ENCODE data around the gene LRRC2.
"Not testable (repeated sequence)": the region's sequence is repeated elsewhere in the genome, so short reads cannot be mapped to it uniquely, and the experiment has no call there.

LRRC2 gene

DNA sequence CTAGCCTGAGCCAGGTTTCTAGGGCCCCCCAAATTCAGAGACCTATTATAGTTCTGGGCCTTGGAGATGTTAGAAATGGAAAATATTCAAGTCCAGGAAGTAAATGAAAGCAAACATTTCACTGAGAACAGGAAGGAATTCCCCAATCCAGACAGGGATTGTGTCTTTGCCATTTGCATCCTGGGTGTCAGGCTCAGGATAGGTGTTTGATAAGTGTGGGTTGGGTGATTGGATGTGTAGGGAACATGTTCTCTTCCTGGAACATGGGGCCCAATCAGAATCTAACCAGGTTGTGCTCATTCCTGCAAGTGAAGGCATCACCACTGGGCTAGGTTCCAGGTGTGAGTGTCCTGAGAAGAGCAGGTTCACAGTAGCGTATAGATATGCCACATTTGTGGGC, 14.6 kb upstream of the LRRC2 start:
- no peak for DNase-seq

- DNase-seq: no peak
Observed at GRCh38 chr3:46579756-46580286, 13.7 kb upstream of the LRRC2 start.

GRCh38 chr3:46578973-46579755, 13.1 kb upstream of the LRRC2 start:
- no peak for DNase-seq

DNA sequence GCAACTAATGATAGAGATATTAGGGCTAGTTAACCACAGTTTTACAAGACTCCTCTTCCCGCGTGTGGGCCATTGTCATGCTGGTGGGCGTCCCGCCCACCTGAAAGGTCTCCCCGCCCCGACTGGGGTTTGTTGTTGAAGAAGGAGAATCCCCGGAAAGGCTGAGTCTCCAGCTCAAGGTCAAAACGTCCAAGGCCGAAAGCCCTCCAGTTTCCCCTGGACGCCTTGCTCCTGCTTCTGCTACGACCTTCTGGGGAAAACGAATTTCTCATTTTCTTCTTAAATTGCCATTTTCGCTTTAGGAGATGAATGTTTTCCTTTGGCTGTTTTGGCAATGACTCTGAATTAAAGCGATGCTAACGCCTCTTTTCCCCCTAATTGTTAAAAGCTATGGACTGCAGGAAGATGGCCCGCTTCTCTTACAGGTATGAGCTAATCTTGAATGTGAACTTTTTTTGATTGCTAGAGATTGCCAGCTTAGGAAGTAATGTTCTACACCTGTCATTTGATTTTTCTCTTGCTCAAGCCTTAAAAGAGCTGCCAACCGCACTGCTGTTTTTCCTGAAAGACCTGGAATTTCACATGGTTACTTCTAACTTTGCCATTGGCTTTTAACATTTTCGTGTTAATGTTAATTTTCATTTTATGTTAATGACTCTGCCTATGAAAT, 11.6 kb upstream of the LRRC2 start:
- DNase-seq: not testable (repeated sequence)

- DNase-seq: no peak
Observed at GRCh38 chr3:46576879-46577278, 10.8 kb upstream of the LRRC2 start.

GRCh38 chr3:46576386-46576785, 10.3 kb upstream of the LRRC2 start:
- DNase-seq: no peak

- DNase-seq: no peak
Observed at GRCh38 chr3:46575577-46576222, 9.6 kb upstream of the LRRC2 start.

- DNase-seq: no peak
Observed at GRCh38 chr3:46574881-46575576, 8.9 kb upstream of the LRRC2 start.

- no peak for DNase-seq
Observed at GRCh38 chr3:46574243-46574646, 8.1 kb upstream of the LRRC2 start.

DNA sequence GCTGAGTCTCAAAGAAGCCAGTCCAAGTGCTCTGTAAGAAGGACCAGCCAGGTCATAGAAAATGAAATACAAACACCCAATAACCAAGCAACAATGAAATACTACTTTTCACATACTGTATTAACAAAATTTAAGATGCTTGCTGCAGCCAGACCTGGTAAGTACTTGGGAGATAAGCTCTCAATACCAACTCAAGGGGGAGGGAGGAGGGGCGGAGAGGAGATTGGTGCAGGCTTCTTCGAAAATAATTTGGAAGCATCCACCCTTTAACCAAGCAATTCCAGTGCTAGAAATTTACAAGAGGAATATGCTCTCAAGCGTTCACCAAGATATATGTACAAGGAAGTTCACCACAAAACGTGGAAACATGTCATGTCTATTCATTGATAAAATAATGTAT, 7.6 kb upstream of the LRRC2 start:
- no peak for DNase-seq

DNA sequence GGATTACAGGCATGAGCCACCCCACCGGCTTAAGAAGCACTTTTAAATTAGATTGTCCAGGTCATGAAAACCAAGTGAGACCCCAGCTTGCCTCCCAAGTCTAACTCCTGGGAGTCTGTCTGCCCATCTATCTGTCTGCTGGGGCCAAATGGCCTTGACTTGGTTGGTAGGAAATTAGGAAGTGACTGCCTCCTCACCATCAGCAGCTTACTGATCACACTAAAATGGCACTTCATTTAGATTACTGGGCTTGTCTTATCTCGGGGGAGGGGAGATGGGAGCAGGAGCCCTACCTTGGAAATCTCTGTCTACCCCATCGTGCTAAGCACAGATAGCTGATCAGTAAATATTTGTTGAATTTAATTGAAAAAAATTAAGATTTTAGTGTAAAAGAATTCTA, 5.6 kb upstream of the LRRC2 start:
- DNase-seq: no peak

DNA sequence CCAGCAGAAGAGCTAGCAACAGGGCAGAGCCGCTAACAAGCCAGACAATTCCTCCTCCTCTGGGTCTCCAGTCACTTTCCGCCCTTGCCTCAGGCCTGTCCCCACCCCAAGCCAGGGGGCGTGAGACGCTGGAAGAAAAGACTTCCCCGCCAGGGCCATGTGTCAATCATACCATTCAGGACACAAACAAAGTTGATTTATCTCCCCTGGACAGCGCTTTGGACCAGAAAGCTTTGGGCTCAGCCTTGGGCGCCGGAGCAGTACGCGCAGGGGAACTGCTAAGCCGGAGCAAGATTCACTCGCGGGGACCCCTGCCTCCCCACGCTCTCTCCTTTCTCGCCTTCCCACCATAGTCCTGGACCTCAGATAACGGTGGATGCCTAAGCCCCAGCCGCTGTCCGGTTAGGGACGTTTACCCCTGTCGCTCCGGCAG, 479 bp downstream of the LRRC2 start:
- no peak for DNase-seq

- no peak for DNase-seq
Observed at GRCh38 chr3:46565077-46565476, 1.0 kb downstream of the LRRC2 start.

DNA sequence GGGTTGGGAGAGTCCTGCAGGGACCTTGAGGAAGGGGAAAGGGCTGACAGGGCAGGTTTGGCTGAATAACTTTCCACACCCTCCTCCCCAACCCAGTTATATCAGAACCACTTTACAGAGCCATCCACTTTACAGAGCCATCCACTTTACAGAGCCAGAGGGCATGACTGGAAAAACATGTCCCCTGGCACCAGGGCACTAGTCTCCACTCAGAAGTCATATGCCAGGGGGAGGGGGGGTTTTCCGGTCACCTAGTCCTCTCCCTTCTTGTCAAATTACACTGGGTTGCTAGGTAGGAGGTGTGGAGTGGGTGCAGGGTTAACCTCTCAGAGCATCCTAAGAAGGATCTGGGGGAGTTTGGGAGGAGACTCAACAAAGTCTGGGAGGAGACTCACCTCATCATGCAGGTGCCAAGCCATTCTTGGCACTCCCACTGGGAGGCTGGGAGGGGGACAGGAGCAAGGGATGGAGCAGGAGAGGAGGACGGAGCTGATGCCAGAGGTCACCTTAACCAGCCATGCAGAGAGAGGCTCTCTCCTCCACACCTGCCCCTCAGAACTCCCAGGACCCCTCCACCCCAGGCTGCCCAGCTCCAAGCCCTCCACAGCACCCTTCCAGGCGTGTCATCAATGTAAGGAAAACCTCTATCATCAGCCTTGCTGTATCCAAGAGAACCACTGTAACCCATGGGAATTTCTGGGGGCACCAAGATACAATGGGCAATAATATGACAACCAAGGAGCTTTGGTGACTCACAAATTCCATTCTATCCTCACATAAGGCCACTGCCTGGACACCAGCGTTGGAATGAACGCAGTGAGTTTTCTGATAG, 1.7 kb downstream of the LRRC2 start:
- no peak for DNase-seq

DNA sequence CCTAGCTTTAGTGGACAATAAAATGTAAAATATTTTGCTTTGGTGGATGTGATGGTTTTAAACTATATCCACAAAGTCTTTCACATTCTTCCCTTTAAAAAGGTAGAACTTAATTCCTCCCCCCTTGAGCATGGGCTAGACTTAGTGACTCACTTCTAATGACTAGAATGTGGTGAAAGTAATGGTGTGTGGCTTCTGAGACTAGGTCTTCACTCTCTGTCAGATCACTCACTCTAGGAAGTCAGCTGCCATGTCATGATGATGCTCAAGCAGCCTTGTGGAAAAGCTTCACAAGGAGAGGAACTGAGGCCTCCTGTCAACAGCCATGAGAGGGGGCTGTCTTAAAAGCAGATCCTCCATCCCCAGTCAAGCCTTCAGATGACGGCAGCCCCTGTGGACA, 4.2 kb downstream of the LRRC2 start:
- DNase-seq: no peak

DNA sequence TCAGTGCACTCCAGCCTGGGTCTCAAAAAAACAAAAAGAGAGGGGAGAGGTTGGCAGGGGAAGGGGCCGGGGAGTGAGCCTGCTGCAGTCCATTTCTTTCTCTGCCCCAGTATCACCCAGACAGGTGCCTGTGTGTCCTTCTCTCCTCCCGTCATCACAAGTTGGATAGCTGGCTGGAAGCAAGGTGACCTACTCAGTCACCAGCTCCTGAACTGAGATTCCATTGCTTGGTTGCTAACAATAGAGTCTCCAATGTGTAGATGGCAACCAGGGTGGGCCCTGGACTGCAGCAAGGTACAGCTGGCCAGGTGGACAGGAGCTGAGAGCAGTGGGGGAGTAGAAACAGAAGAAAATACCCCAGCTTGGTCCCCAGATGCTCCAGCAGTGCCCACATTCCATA, 4.6 kb downstream of the LRRC2 start:
- DNase-seq: no peak

DNA sequence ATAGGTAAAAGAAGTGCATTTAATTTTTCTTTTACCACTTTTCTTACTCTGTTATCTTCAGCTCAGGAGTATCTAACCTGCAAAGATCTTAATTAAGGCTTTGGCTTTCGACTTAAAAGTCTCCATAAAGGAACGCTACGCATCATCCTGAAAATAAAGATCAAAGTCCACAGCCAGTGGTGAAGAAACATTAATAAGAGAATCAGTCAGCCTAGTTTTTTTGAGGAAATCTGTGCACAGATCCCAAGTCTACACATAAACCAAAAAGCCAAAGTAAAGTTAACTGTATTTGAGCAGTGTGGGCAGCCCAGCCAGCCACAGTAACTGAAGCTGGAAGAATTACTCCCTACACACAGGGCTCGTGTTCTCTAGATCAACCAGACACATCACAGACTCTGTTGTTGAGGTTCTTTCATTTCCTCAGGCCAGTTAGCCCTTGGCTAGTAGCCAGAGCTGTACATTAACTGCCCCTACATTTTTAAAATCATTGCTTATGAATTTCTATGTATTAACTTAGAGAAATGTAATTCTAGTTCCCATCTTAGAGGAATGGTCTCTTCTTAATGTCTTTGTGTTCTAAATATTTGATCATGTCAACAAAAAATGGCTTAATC, 6.9 kb downstream of the LRRC2 start:
- DNase-seq: no peak

DNA sequence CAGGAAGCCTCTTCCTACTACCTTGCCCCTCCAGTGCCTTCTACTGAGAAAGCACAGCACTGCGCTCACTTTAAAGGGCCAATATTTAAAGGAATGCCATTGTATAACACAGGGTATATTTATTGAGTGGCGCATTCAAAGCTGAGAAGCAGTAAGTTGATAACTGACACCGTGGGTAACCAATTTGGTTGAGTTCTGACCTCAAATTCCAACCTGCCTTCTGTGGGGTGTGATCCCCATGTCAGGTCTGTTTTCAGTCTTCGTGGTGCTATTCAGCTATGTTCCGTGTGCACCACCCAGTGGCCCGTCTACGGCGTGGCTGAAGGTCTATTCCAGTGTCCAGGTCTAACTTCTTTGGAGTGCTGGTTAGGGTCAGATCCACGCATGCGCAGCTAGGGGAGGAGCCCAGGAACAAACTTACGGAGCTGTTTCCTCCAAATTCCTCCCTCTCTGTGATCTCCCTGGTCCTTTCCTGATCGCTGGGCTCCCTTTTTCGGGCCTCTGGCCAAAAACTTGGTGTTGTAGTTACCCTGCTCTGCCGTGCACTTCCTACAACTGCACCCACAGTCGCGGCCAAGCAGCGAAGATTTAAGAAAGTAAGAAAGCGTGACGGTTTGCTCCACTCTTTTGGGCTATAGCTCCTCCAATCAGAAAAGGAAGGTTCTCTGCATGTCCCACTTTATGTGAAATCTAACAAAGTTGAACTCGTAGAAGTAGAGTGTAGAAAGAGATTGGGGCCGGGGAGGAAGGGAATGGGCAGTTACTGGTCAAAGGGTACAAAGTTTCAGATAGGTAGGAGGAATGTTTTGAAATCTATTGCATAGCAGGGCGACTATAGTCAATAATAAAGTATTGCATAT, 7.7 kb downstream of the LRRC2 start:
- DNase-seq: no peak

DNA sequence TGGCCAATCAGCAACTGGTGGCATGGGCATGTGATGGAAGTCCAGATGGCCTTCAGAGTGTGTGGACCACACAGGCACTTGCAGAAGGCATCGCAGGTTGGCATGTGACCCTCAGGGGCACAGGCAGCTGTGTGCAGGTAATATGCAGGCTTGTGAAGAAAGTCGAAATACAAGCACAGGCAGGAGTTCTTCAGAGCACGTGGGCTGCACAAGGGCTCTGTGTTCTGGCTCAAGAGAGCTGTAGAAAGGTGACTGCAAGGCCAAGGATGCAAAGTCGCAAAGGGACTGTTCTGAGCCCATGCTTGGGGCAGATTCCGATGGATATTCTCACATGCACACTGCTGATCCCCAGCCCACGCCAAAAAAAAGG, 8.3 kb downstream of the LRRC2 start:
- DNase-seq: no peak

DNA sequence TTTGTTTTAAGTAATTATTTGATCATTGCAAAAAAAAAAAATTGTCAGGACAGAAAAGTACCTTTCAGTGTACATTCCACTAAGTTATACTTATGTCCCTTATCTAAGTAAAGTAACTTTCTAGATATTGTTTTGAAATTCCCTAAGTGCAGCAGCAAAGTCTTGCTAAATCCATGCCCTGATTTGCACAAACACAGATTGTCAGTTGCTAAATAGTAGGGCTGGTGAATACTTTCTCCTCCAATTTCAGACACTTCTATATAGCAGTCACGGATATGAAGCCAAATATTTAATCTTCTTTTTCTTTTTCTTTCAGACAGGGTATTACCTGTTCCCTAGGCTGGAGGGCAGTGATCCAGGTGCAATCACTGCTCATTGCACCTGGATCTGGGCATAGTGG, 12.9 kb downstream of the LRRC2 start:
- DNase-seq: no peak

GRCh38 chr3:46552538-46552937, 13.6 kb downstream of the LRRC2 start:
- DNase-seq: no peak
